Smooth muscle cell (in vitro differentiated cells): ENCODE measurements around the gene RALGAPB. TPM values are rescaled to one million over a fixed set of nuclear protein-coding genes. Genes with fewer than 3 reads are reported as not detected.

ENCODE experiments used
- DNase-seq: peaks from one replicate; lab custom pipeline; 2025; ENCODE audit not compliant: unreplicated experiment; lab: John Stamatoyannopoulos, UW
- H2AFZ ChIP-seq: fragments of 200-600 bp; sonication (generic); 2 replicates; pipeline ENCODE4 v1.6.0; 2016; ENCODE audit warnings: antibody characterized with exemption, low read depth, mild to moderate bottlenecking
- H3F3A ChIP-seq: fragments of 200-600 bp; sonication (generic); 2 replicates; pipeline ENCODE4 v1.6.0; 2017; ENCODE audit warnings: antibody characterized with exemption, low read depth
- H3K27ac ChIP-seq: fragments of 200-600 bp; sonication (generic); 2 replicates; pipeline ENCODE4 v1.5.1; 2016; ENCODE audit warnings: low read depth, mild to moderate bottlenecking
- H3K27me3 ChIP-seq: fragments of 200-600 bp; sonication (generic); 2 replicates; pipeline ENCODE4 v1.6.1; 2016; ENCODE audit warnings: low read depth, mild to moderate bottlenecking
- H3K36me3 ChIP-seq: fragments of 200-600 bp; sonication (generic); 2 replicates; pipeline ENCODE4 v1.5.1; 2016; ENCODE audit warnings: low read depth
- H3K4me1 ChIP-seq: fragments of 200-600 bp; sonication (generic); 2 replicates; pipeline ENCODE4 v1.5.1; 2016; ENCODE audit warnings: low read depth
- H3K4me2 ChIP-seq: fragments of 200-600 bp; sonication (generic); 2 replicates; pipeline ENCODE4 v1.6.0; 2016; ENCODE audit warnings: mild to moderate bottlenecking
- H3K4me3 ChIP-seq: fragments of 200-600 bp; sonication (generic); 2 replicates; pipeline ENCODE4 v1.5.1; 2016; ENCODE audit warnings: mild to moderate bottlenecking
- H3K79me2 ChIP-seq: fragments of 200-600 bp; sonication (generic); 2 replicates; pipeline ENCODE4 v1.6.0; 2016; ENCODE audit warnings: low read depth, mild to moderate bottlenecking
- H3K9ac ChIP-seq: fragments of 200-600 bp; sonication (generic); 2 replicates; pipeline ENCODE4 v1.6.0; 2016; ENCODE audit warnings: low read depth
- H3K9me3 ChIP-seq: fragments of 200-600 bp; sonication (generic); replicated peaks from 2 replicates; pipeline ENCODE4 v1.5.1; 2016; ENCODE audit warnings: low read depth
- H4K20me1 ChIP-seq: fragments of 200-600 bp; sonication (generic); 2 replicates; pipeline ENCODE4 v1.6.0; 2016; ENCODE audit warnings: low read depth
- CTCF ChIP-seq: fragments of 200-600 bp; sonication (generic); IDR thresholded peaks from 2 replicates; pipeline ENCODE4 v1.5.1; 2017; ENCODE audit warnings: borderline replicate concordance, mild to moderate bottlenecking, antibody characterized with exemption; ENCODE audit not compliant: insufficient read depth, poor library complexity, severe bottlenecking
- WGBS: methylation state at CpG from one replicate; pipeline ENCODE4 v1.1.7; 2016; ENCODE audit warnings: low lambda C conversion rate; 5-methylcytosine and 5-hydroxymethylcytosine counted together
- polyA plus RNA-seq: library from polyadenylated mRNA; unstranded; fragments of >200 nt; fragmentation: Nextera tagmentation; extraction: Ambion mirVana; gene quantifications from 2 replicates; pipeline ENCODE4 v1.2.1, GENCODE V29; 2016
- total RNA-seq: library from RNA; depleted of rRNA; stranded (reverse); fragments of >200 nt; gene quantifications from 2 replicates; pipeline ENCODE4 v1.2.3, GENCODE V29; 2014

The RALGAPB gene
- total and polyA plus RNA-seq, 2 experiments from 2014 or later: 8.9 to 43.2 TPM

- no peak overlapping the region for H3K4me3 ChIP-seq
- no peaks in the 10 kb centered on the region for H3F3A ChIP-seq
- H4K20me1 ChIP-seq: peaks cover 6% of the 10 kb centered on the region
- H3K27ac ChIP-seq: no peak overlapping the region
- 58% methylated on average over 3 of the region's 3 CpGs for WGBS
- H3K4me2 ChIP-seq: no peak overlapping the region
- no peaks in the 10 kb centered on the region for H3K79me2 ChIP-seq
- no peak for DNase-seq
- no peak for TF ChIP-seq CTCF
- no peaks in the 10 kb centered on the region for H3K9me3 ChIP-seq
- no peak overlapping the region for H3K9ac ChIP-seq
- no peak overlapping the region for H2AFZ ChIP-seq
- H3K4me1 ChIP-seq: no peaks in the 10 kb centered on the region
- H3K36me3 ChIP-seq: peaks cover 57% of the 10 kb centered on the region
- H3K27me3 ChIP-seq: no peaks in the 10 kb centered on the region
Observed at GRCh38 chr20:38559764-38560163, 87.1 kb downstream of the RALGAPB start.

GRCh38 chr20:38563802-38564431, 91.3 kb downstream of the RALGAPB start:
- no peaks in the 10 kb centered on the region for H3K9me3 ChIP-seq
- no peaks in the 10 kb centered on the region for H3K79me2 ChIP-seq
- no peak overlapping the region for H3K27ac ChIP-seq
- no peaks in the 10 kb centered on the region for H3K27me3 ChIP-seq
- H3K9ac ChIP-seq: no peak overlapping the region
- no peak overlapping the region for H2AFZ ChIP-seq
- no peak for DNase-seq
- H3K4me1 ChIP-seq: no peaks in the 10 kb centered on the region
- H4K20me1 ChIP-seq: no peaks in the 10 kb centered on the region
- 97% methylated on average over 6 of the region's 6 CpGs for WGBS
- H3K4me2 ChIP-seq: no peak overlapping the region
- no peak for TF ChIP-seq CTCF
- H3K4me3 ChIP-seq: no peak overlapping the region
- H3F3A ChIP-seq: no peaks in the 10 kb centered on the region
- peaks cover 45% of the 10 kb centered on the region for H3K36me3 ChIP-seq

GRCh38 chr20:38564680-38565079, 92.0 kb downstream of the RALGAPB start:
- no peaks in the 10 kb centered on the region for H3K79me2 ChIP-seq
- H3K27ac ChIP-seq: no peak overlapping the region
- no peaks in the 10 kb centered on the region for H3K9me3 ChIP-seq
- WGBS: 100% methylated on average over 1 of the region's 1 CpG
- TF ChIP-seq CTCF: no peak
- H3F3A ChIP-seq: no peaks in the 10 kb centered on the region
- H3K4me3 ChIP-seq: no peak overlapping the region
- no peak overlapping the region for H3K4me2 ChIP-seq
- no peak for DNase-seq
- H3K36me3 ChIP-seq: peaks cover 41% of the 10 kb centered on the region
- H4K20me1 ChIP-seq: no peaks in the 10 kb centered on the region
- no peaks in the 10 kb centered on the region for H3K27me3 ChIP-seq
- H3K4me1 ChIP-seq: no peaks in the 10 kb centered on the region
- no peak overlapping the region for H3K9ac ChIP-seq
- H2AFZ ChIP-seq: no peak overlapping the region

GRCh38 chr20:38566036-38566598, 93.5 kb downstream of the RALGAPB start:
- no peak for TF ChIP-seq CTCF
- no peak for DNase-seq
- H3K79me2 ChIP-seq: no peaks in the 10 kb centered on the region
- no peaks in the 10 kb centered on the region for H3K27me3 ChIP-seq
- H3K36me3 ChIP-seq: peaks cover 47% of the 10 kb centered on the region
- no peaks in the 10 kb centered on the region for H4K20me1 ChIP-seq
- H3K9ac ChIP-seq: no peak overlapping the region
- no peak overlapping the region for H3K4me3 ChIP-seq
- H3K4me2 ChIP-seq: no peak overlapping the region
- no peaks in the 10 kb centered on the region for H3K9me3 ChIP-seq
- no peak overlapping the region for H2AFZ ChIP-seq
- no peaks in the 10 kb centered on the region for H3F3A ChIP-seq
- H3K4me1 ChIP-seq: no peaks in the 10 kb centered on the region
- 92% methylated on average over 6 of the region's 6 CpGs for WGBS
- H3K27ac ChIP-seq: no peak overlapping the region
